OCI-LY7 (cell line): ENCODE results near the gene GYPC. TPM values are rescaled to one million over a fixed set of nuclear protein-coding genes. Genes with fewer than 3 reads are reported as not detected.

Experiments used
- BruUV-seq: library from RNA; stranded (reverse); fragments of 400-500 nt; replicated peaks from 2 replicates; lab custom pipeline; 2021; lab: Mats Ljungman, UMichigan
- CTCF ChIA-PET: fragments of 300-600 bp; sonication (Branson Sonifier 250); formaldehyde crosslinking; loops from one replicate; lab custom pipeline; 2022; ENCODE audit warnings: antibody characterized with exemption; ENCODE audit not compliant: unreplicated experiment; lab: Charles Lee
- POLR2A ChIA-PET: fragments of 300-600 bp; sonication (Branson Sonifier 250); formaldehyde crosslinking; loops from one replicate; lab custom pipeline; 2022; ENCODE audit warnings: antibody characterized with exemption; lab: Charles Lee
- DNase-seq: peaks from one replicate; pipeline ENCODE4 v3.0.0-alpha.2; 2015; ENCODE audit warnings: low spot score
- H2AFZ ChIP-seq: fragments of 200-600 bp; sonication (generic), shearing (Covaris generic); 2 replicates; pipeline ENCODE4 v1.6.1; 2014; ENCODE audit warnings: mild to moderate bottlenecking, antibody characterized with exemption, low read length, moderate library complexity
- H3K27ac ChIP-seq: fragments of 200-600 bp; sonication (generic); 2 replicates; pipeline ENCODE4 v1.5.1; 2014; ENCODE audit warnings: mixed run types, low read depth, mild to moderate bottlenecking, moderate library complexity, low read length, inconsistent platforms; ENCODE audit not compliant: poor library complexity, severe bottlenecking
- H3K36me3 ChIP-seq: fragments of 200-600 bp; sonication (generic); 2 replicates; pipeline ENCODE4 v1.6.1; 2014; ENCODE audit warnings: mild to moderate bottlenecking, antibody characterized with exemption, low read length, moderate library complexity, mixed read lengths; ENCODE audit not compliant: insufficient read depth
- H3K4me1 ChIP-seq: fragments of 200-600 bp; sonication (generic); 2 replicates; pipeline ENCODE4 v1.5.1; 2014; ENCODE audit warnings: mild to moderate bottlenecking, low read length; ENCODE audit not compliant: insufficient read depth, poor library complexity, severe bottlenecking
- H3K4me2 ChIP-seq: fragments of 200-600 bp; sonication (generic); 2 replicates; pipeline ENCODE4 v1.6.1; 2014; ENCODE audit warnings: mild to moderate bottlenecking, low read length
- H3K4me3 ChIP-seq: fragments of 200-600 bp; sonication (generic); 2 replicates; pipeline ENCODE4 v1.5.1; 2014; ENCODE audit warnings: mild to moderate bottlenecking, low read depth, low read length; ENCODE audit not compliant: poor library complexity, severe bottlenecking
- H3K79me2 ChIP-seq: fragments of 200-600 bp; sonication (generic); 2 replicates; pipeline ENCODE4 v1.6.1; 2016; ENCODE audit warnings: low read depth, mild to moderate bottlenecking, low read length, moderate library complexity, mixed read lengths; ENCODE audit not compliant: insufficient read depth
- H3K9me2 ChIP-seq: fragments of 200-600 bp; sonication (generic); 2 replicates; pipeline ENCODE4 v1.6.1; 2016; ENCODE audit warnings: mild to moderate bottlenecking, low read length, mixed read lengths; ENCODE audit not compliant: insufficient read depth
- H3K9me3 ChIP-seq: fragments of 200-600 bp; sonication (generic); 2 replicates; pipeline ENCODE4 v1.6.1; 2014; ENCODE audit warnings: mild to moderate bottlenecking, mixed run types, low read length, mixed read lengths
- H4K20me1 ChIP-seq: fragments of 200-600 bp; sonication (generic); 2 replicates; pipeline ENCODE4 v1.6.1; 2014; ENCODE audit warnings: mild to moderate bottlenecking, antibody characterized with exemption, low read length, moderate library complexity, mixed read lengths; ENCODE audit not compliant: insufficient read depth
- CTCF ChIP-seq: fragments of 200-600 bp; sonication (generic); conservative IDR thresholded peaks from 2 replicates; pipeline ENCODE4 v1.5.1; 2014; ENCODE audit warnings: mild to moderate bottlenecking, antibody characterized with exemption, low read length, moderate library complexity, mixed read lengths
- EZH2phosphoT487 ChIP-seq: fragments of 200-600 bp; sonication (generic); IDR thresholded peaks from 2 replicates; pipeline ENCODE4 v1.6.1; 2018; ENCODE audit warnings: low read depth, borderline replicate concordance, mild to moderate bottlenecking, mixed run types, antibody characterized with exemption, low read length, moderate library complexity, mixed read lengths
- intact Hi-C: fragments of 100-400 bp; cut with micrococcal nuclease; formaldehyde crosslinking; loops from one replicate; pipeline ENCODE4 v1.10.0; 2022; ENCODE audit not compliant: unreplicated experiment
- total RNA-seq, 2 experiments: library from RNA; depleted of rRNA in 1 of 2; stranded (reverse); fragments of >200 nt in 1 of 2; shearing (Covaris generic) in 1 of 2; gene quantifications; 2 replicates each; pipeline ENCODE4 v1.2.3, GENCODE V29; 2014 to 2022

The GYPC gene
- total RNA-seq, 2 experiments from 2014 or later = 96.4 to 154 TPM

GRCh38 chr2:126699716-126700581 is 44.0 kb downstream of the GYPC start:
- ChIA-PET CTCF (no interaction called here), POLR2A (interaction anchor here (0.6 to 1.0 kb wide), 6 partner anchors 25 to 173 kb away, joined by 3 read pairs; no protein-coding TSS in a partner anchor)
- Histone ChIP-seq H2AFZ (no peak overlapping the region), H3K9me3 (no peaks in the 10 kb centered on the region), H3K4me2 (no peak overlapping the region), H3K4me3 (no peak overlapping the region), H3K79me2 (no peaks in the 10 kb centered on the region), H3K9me2 (no peaks in the 10 kb centered on the region), H3K36me3 (peaks cover 34% of the 10 kb centered on the region), H3K27ac (no peak overlapping the region), H3K4me1 (no peaks in the 10 kb centered on the region), H4K20me1 (no peaks in the 10 kb centered on the region)
- intact Hi-C loops = no loop called here
- TF ChIP-seq CTCF = no peak
- no peak for TF ChIP-seq EZH2phosphoT487
- no peak for DNase-seq
- no TSS peak for BruUV-seq

DNA sequence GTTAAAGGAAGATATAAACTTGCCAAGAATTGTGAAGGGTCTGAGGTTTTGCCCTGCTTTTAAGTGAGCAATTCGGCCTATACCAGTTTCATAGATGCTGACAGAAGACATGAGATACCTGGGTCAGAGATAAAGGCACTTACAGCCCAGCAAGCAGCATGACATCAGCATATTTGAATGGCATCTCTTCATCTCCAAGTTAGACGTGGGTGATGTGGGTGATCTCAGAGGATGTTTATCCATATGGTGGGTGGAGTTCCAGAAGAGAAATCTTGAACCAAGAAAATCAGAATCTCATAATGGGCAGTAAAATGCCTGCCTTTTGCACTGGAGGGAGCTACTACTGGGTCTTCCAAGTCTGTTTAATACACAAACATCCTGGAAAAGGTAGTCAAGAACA is 44.7 kb downstream of the GYPC start:
- H3K9me2 ChIP-seq = no peaks in the 10 kb centered on the region
- CTCF ChIA-PET = no interaction called here
- intact Hi-C loops = no loop called here
- H3K27ac ChIP-seq = no peak overlapping the region
- BruUV-seq = no TSS peak
- H3K79me2 ChIP-seq = no peaks in the 10 kb centered on the region
- no peak overlapping the region for H2AFZ ChIP-seq
- no peak overlapping the region for H3K4me2 ChIP-seq
- H3K9me3 ChIP-seq = no peaks in the 10 kb centered on the region
- H3K36me3 ChIP-seq = peaks cover 30% of the 10 kb centered on the region
- TF ChIP-seq CTCF (no peak), EZH2phosphoT487 (no peak)
- H3K4me3 ChIP-seq = no peak overlapping the region
- DNase-seq = no peak
- no peaks in the 10 kb centered on the region for H3K4me1 ChIP-seq
- POLR2A ChIA-PET = no interaction called here
- H4K20me1 ChIP-seq = no peaks in the 10 kb centered on the region

GRCh38 chr2:126703311-126703710 is 47.4 kb downstream of the GYPC start:
- no peaks in the 10 kb centered on the region for H4K20me1 ChIP-seq

More at GRCh38 chr2:126703311-126703710, 47.4 kb downstream of the GYPC start:
- CTCF ChIA-PET = no interaction called here
- Histone ChIP-seq H2AFZ (no peak overlapping the region), H3K36me3 (peaks cover 3% of the 10 kb centered on the region; the same call in 1 of the 2 replicates), H3K9me2 (no peaks in the 10 kb centered on the region), H3K9me3 (no peaks in the 10 kb centered on the region), H3K27ac (no peak overlapping the region), H3K4me1 (no peaks in the 10 kb centered on the region), H3K4me3 (no peak overlapping the region), H3K4me2 (no peak overlapping the region), H3K79me2 (no peaks in the 10 kb centered on the region)
- intact Hi-C loops = no loop called here
- TF ChIP-seq CTCF (no peak), EZH2phosphoT487 (no peak)
- no TSS peak for BruUV-seq
- DNase-seq = no peak
- POLR2A ChIA-PET = no interaction called here
